NCI-H1694 treated with DMSO at 0.1 percent for 48 hours (cell line): ENCODE results near the gene SARDH.
A peak's percentile ranks its signal among the peaks of the same experiment; 100 is the strongest.

ENCODE experiments used
- DNase-seq: peaks from one replicate; lab custom pipeline; 2025; lab: John Stamatoyannopoulos, UW

Gene SARDH, protein sequence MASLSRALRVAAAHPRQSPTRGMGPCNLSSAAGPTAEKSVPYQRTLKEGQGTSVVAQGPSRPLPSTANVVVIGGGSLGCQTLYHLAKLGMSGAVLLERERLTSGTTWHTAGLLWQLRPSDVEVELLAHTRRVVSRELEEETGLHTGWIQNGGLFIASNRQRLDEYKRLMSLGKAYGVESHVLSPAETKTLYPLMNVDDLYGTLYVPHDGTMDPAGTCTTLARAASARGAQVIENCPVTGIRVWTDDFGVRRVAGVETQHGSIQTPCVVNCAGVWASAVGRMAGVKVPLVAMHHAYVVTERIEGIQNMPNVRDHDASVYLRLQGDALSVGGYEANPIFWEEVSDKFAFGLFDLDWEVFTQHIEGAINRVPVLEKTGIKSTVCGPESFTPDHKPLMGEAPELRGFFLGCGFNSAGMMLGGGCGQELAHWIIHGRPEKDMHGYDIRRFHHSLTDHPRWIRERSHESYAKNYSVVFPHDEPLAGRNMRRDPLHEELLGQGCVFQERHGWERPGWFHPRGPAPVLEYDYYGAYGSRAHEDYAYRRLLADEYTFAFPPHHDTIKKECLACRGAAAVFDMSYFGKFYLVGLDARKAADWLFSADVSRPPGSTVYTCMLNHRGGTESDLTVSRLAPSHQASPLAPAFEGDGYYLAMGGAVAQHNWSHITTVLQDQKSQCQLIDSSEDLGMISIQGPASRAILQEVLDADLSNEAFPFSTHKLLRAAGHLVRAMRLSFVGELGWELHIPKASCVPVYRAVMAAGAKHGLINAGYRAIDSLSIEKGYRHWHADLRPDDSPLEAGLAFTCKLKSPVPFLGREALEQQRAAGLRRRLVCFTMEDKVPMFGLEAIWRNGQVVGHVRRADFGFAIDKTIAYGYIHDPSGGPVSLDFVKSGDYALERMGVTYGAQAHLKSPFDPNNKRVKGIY

DNA sequence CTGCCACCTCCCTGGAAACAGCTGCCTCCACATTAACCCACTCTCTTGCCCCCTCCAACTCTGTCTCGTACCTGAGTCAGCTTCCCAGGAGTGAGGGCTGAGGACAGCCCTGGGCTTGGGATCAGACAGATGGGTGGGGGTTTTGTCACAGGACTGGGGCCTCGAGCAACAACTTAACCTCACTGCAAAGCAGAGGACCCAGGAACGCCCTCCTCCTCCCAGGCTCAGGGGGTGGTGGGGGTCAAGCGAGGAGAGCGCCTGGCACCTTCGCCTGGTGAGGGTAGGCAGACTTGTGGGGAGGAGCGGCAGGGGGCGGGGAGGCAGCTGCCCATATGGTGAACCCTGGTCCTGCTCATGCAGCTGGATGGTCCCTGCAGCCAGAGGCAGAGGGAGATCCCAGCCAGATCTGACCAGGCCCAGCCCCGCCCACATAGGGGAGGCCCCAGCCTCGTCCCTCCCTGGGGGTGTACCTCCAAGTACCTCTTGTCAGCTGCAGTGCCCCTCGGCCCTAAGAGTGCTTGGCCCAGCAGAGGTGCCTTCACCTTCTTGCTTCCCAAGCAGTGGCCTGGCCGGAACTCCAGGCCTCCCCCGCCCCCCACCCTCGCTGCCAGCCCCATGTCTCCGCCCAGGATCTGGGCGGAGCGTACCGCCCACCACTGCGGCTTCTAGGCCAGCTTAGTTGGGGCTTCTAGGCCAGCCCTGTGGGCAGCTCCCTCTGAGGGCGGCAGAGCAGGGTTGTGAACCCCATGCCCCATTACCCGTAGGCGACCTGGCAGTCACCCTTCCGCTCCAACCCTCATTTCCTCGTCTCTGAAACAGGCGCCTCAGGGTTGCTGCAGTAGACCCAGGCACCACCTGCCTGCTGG, at the start of gene SARDH:
Gene SARDH (minus strand): TSS at position 579 of the 866 bp plus-strand sequence. CDS start 4,179 bp downstream, outside the sequence.
- peak; percentile 5 for DNase-seq

DNA sequence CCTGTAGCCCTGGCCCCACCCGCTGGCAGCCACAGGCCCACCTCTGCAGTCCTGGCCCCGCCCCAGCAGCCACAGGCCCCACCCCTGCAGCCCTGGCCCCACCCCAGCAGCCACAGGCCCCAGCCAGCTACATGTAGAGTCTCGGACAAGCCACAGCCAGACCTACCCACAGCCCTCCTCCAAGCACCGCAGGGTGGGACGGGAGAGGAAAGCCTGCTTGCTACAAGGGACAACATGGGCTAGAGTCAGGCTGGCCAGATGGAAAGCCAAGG, 49.5 kb upstream of the SARDH start:
- no peak for DNase-seq

DNA sequence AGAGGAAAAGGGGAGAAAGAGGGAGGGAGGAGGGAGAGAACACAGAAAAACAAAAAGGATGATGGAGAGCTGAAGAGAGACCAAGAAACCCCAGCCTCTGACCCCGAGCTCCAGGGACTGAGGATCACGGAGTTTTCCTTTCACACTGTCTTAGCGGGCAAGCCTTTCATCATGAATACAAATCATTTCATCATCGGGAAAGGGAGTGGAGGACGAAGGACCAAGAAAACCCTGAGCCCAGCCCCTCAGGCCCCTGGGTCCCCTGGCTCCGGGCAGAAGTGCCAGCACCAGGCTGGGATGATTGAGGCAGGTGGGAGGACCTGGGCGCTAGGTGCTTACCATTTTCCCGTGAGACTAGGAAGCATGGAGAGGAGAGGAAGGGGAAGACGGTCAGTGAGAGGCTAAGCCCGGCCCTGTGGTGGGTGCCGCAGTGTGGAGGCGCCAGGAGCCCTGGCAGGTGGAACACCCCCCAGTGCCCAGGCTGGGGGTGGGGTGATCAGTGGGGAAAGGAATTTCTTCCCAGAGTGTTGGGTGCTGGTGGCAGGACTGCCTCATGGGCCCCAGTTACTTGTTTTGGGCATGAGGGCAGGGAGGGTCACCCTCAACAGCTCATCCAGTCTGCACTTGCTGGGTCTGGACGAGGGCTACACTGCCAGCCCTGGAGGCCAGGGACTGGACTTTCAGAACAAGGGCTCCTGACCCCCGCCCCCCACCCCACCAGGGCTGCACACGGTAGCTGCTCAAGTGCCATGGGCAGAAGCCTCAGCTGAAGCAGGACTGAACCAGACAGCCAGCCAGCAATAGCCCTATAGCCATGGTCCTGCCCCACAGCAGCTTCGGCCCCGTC, 49.0 kb upstream of the SARDH start:
- no peak for DNase-seq

DNA sequence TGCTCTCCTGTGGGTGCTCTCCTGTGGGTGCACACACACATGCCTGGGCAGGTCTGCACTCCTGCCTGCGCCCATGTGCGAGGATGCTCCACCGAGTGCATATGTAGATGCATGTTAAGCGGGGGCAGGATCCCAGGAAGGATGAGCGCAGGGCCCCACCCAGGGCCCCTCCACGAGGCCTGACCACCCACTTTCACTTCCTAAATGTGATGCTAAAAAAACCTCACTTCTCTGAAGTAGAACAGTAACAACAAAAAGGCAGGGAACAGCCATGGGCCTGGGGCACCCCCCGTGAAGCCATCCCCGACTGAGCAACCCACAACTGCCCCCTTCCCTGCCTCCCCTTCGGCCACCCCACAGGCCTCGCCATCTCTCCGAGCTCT, 48.2 kb upstream of the SARDH start:
- DNase-seq = no peak

DNA sequence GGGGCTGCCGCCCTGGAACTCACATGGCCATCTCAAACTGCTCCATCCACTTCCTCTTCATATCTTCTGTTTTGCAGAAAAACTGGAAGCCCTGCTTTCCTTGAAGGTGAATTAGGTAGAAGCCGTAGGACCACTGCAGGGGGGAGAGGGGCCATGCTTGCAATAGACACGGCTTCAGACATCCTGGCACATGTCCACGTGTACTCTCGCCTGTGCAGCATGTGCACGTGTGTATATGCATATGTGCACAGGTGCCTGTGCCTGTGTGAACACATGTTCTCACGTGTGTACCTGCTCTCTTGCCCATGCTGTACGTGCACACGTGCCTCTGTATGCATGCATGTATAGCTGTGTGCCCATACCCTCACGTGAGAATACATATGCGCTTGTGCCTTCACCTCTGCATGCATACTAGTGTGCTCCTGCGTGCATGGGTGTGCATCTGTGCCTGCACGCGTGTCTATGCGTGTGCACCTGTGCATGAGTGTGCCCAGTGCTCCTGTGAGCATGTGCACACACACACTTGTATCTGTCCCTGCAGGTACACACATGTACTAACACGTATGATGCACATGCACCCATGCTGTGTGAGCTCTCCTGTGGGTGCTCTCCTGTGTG, 47.7 kb upstream of the SARDH start:
- no peak for DNase-seq

DNA sequence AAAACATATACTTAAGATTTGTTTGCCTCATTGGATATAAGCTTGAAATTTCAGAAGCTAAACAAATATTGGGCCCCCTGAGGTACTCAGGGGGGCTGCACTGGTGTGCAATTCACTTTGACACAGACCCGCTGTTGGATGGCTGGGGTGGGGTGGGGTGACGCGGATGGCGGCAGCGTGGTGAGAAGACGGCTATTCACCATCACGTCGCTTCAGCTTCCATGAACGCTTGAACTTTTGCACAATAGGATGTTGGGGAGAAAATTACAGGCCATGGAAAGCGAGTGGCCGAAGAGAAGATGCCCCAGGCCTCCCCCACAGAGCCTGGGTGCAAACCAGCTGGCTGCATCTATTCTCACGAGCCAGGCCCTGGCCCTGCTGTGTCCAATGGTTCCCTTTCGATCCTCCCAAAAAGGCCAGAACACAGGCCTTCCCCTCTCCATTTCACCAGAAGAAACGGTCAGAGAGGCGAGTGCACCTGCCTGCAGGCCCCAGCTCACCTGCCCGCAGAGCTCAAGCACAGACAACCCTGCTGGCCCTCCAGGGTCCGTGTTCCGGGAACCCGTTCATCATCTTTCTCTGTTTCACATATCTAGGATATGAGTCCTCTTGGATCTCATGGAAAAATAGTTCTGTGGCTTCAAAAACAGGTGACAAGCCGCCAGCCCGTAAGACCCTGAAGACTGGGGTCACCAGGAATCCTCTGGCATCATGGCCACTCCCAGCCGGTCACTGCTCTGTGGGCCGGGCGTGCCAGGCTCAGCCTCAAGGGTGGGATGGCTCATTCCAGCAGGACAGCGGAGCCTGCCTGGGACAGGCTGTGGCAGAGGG, 46.8 kb upstream of the SARDH start:
- DNase-seq = no peak

DNA sequence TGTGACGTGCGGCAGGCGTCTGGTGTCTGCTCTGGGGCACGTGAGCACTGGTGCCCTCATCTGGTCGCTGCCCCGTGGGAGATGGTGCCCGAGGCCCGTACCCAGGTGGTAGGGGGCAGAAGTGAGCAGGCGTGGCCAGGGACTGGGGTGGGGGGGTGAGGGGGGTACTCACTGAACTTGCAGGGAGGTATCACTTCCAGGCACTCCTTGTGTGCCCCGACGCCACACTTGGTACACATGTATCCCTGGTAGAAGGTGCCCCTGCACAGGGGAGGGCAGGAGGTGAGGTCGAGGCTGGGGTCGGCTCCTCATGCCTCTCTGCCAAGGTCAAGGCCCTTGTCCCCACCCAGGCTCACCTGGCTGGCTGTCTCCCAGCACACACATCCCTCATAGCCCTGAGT, 45.2 kb upstream of the SARDH start:
- no peak for DNase-seq

DNA sequence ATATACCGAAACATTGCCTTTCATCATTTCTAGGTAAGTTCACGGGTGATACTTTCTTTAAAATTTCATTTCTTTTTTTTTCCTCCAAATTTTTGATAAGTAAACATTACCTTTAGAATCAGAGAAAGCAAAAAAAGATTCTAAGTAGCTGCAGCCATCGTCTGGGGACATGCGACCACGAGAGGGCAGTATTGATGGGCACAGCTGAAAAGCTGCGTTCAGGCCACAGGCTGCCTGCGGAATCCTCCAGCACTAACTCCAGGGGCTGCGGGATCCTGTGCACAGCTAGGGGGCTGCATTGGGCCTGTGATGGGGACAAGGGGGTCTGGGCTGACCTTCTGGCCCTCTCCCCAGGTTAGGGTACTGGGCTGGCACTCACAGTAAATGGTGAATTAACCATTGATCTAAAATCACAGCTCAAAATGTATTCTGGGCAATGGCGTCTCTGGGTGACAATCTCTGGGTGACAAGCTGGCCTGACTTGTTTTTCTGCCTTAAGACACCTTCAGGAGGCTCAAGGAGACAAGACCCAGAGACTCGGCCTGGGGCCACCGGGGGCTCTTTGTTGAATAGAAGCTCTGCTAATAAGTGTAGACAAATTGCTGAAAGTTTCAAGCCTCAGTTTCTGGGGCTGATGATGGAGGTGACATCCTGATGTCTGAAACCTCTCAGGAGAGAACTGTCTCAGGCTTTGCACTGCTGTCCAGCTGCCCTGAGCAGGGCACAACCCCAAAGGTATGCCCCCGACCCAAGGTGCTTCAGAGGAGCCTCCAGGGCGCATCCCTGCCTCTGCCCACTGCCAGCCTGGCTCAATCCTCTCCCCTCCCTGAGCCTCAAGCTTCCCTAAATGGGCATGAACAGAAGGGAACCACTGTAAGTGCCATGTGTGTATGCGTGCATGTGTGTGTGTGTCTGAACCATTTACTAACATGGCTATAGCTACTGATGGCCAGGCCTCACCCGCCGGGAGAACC, 44.3 kb upstream of the SARDH start:
- DNase-seq = peak; percentile 68

DNA sequence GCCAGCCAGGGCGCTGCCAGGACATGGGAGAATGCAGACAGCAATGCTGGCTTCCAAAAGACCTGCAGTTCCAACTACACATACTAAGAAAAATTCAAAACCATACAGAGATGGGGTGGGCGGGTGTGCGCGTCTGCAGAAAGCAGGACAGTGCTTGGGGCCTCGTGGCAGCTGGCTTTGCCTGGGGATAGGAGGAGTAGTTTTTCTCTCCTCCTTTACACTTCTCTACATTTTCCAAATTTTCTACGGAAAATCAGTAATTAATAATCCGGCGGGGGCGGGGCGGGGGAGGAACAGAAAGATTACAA, 43.6 kb upstream of the SARDH start:
- no peak for DNase-seq

DNA sequence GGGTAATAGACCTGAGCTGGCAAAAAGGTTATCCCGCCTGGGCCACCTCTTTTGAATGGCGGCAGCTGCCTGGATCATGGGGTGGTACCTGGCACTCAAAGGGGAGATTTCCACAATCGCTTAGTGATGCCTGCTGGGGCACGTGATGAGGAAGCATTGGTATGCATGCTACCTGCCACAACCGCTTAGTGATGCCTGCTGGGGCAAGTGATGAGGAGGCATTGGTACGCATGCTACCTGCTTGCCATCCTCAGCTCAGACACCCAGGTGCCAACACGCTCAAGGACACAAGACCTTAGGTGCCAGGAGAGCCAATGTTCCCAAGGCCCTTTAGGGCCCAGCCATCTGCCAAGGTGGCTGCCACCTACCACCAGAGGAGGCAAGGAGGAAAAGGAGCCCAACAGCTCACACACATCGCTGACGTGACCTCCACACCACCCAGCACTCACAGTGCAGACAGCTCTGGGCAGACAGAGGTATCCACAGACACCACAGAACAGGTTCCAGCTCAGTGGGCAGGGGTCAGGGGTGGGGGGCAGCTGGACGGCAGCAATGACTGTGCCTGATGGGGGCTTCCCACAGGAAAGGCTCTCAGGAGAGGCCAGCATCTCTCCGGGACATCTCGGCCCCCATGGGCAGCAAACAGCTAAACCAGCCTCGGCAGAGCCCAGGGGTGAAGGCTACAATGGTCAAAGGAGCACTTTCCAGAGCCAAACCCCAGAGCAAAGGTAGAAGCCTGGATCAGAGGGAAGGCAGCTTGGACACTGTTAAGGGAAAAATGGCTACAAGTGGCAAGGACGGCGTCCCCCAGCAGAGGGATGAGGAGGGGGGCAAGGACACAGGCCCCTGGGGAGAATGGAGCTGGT, 43.0 kb upstream of the SARDH start:
- no peak for DNase-seq

DNA sequence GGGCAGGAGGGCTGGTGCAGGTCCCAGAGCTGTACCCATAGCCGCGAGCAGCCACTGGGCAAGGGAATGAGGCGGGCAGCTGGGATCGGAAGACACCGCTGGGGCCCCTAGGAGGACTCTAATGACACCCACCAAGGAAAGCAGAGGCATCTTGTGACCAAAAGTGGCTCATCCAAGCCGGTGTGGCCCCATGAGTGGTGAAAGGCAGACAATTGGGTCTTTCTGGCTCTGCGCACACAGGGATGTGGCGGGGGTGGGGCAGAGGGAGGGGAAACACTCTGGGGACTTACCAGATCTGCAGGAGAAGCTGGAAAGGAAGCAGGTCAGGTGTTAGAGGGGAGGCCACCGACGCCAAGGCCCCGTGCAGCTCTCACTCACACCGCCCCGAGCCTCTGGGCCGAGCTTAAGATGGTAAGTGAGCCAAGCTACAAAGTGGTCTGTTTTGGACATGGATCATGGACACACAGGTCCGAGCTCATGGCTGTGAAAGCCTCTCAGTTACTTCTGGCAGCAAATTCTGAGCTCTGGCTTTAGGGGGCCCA, 42.3 kb upstream of the SARDH start:
- no peak for DNase-seq

DNA sequence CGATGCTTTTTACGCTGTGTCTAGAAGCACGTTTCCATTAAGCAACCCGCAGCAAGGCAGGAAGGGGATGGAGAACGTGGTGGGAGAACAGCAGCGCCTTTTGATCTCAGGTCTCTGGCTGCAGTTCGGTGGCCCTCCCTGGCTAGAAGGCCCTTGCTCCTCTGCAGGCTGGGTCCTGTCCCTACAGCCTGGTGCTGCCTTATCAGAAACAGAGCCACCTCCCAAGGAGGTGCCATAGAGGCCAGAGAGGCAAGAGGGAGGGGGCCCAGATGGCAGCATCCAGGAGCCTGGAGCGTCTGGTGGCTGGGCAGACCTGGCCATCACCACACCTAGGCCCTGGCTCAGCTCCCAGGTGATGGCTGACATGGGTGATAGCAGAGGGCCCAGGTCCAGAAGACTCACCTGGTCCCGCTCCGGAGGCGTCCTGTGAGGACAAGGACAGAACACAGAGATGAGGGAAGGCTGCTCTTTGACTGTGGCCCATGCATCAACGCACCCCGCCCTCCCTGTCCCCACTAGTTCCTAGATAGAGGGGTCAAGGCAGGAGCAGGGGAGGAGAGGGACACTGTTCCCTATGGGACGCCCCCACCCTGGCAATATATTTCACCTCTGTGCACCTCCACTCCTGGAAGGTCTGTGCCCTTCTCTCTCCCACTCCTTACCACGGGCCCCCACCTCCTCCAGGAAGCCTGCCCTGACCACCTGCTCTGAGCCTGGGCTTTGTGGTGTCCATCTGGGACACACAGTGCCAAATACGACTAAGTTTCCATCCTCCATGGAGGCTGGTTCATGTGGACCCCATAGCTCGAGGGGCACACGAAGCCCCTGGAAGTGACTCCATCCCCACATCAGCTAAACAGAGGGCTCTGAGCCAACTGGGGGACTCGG, 41.6 kb upstream of the SARDH start:
- no peak for DNase-seq

DNA sequence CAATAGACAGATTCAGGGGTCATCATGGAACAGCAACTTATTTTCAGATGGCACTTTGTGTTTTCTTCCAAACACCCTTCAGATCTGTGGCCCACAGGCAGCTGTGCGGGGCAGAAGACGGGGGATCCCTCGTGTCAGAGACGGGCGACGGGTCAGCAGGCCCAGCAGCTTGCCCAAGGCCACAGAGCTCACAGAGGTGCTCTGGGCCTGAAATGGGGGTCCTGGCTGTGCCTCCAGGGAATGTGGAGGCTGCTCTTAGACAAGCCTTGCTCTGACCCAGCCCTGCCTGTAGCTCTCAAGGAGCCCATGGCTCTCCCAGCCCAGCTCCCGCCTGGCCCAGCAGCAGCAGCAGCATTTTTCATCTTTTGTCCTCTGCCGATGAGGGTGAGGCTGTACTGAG, 40.9 kb upstream of the SARDH start:
- no peak for DNase-seq

DNA sequence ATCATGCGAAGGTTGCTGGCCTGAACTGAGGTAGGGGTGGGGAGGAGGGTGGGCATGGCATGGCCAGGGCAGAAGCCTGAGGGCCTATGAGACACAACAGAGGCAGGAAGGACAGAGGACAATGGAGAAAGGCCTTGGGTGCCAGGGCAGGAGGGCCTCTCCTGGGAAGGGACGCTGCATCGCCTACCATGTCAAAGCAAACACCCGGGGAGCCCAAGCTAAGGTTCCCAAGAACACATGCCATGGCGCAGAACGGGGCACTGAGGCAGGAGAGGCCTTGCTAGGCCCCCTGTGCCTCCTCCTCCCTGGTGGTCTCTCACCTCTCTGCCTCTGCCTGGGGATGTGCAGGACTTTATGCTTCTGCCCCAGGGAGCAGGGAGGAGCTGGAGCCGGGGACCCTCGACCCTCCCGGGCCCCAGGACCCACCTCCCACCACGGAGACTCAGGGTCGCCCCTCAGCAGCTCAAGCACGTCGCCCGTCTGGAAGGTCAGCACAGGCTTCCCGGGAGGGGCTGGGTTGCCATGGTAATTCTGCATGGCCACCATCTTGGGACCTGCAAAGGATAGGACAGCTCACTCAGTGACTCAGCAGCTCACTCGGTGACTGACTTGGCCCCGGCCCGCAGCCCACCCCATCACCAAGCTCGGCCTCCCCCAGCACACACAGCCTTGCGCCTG, 40.3 kb upstream of the SARDH start:
- DNase-seq = no peak

DNA sequence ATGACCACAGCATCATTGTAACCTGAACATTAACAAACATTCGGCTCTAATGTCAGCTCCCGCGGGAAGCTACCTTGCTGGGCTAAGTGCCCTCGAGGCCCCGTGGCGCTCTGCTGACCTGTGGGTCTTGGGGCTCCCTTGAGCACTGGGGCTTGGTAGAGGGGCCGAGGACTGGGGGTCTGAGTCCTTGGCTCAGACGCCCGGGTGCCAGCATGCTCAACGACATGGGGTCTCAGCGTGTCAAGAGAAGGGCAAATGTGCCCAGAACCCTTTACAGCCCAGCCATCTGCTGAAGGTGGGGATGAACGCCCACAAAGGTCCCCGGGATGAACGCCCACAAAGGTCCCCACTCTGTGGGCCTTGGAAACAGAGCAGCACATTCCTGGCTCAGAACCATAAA, 39.7 kb upstream of the SARDH start:
- no peak for DNase-seq
